IMR-90 (cell line): Measurements from ENCODE around the gene FAM174B. TPM values are rescaled to one million over a fixed set of nuclear protein-coding genes. Genes with fewer than 3 reads are reported as not detected.

Source experiments
- ATAC-seq: fragments of 200-7000 bp; cut with Tn5 transposase; 2 replicates; pipeline ENCODE4 v1.9.1; 2020; ENCODE audit warnings: low read depth, mild to moderate bottlenecking, moderate library complexity
- BruUV-seq: library from RNA; stranded (reverse); fragments of 400-500 nt; replicated peaks from 2 replicates; lab custom pipeline; 2021; lab: Mats Ljungman, UMichigan
- CTCF ChIA-PET: fragments of 300-600 bp; formaldehyde crosslinking; extraction: SDS; loops from one replicate; lab custom pipeline; 2021; ENCODE audit warnings: antibody characterized with exemption; lab: Yijun Ruan, JAX
- POLR2A ChIA-PET: fragments of 300-600 bp; sonication (Branson Sonifier 250); formaldehyde crosslinking; loops from one replicate; lab custom pipeline; 2022; ENCODE audit warnings: antibody characterized with exemption; ENCODE audit not compliant: unreplicated experiment; lab: Charles Lee
- DNase-seq: peaks from one replicate; pipeline ENCODE4 v3.0.0; 2013
- H2AFZ ChIP-seq: replicated peaks from 2 replicates; pipeline ENCODE3; 2013; ENCODE audit warnings: low read length, mild to moderate bottlenecking; ENCODE audit not compliant: poor library complexity
- H2AK5ac ChIP-seq: 2 replicates; pipeline ENCODE4 v1.6.1; 2013; ENCODE audit warnings: low read depth, low read length, inconsistent platforms
- H2AK9ac ChIP-seq: replicated peaks from 2 replicates; pipeline ENCODE3; 2013; ENCODE audit warnings: mild to moderate bottlenecking, low read depth, low read length, moderate library complexity; ENCODE audit not compliant: poor library complexity
- H2BK120ac ChIP-seq: 2 replicates; pipeline ENCODE4 v1.6.1; 2013; ENCODE audit warnings: low read depth, low read length, inconsistent platforms
- H2BK15ac ChIP-seq: 3 replicates; pipeline ENCODE4 v1.6.1; 2013; ENCODE audit warnings: low read depth, low read length, inconsistent platforms
- H2BK20ac ChIP-seq: 2 replicates; pipeline ENCODE4 v1.6.1; 2013; ENCODE audit warnings: low read depth, mild to moderate bottlenecking, inconsistent platforms, low read length, moderate library complexity
- H2BK5ac ChIP-seq: 2 replicates; pipeline ENCODE4 v1.6.1; 2013; ENCODE audit warnings: mild to moderate bottlenecking, low read depth, low read length, inconsistent platforms; ENCODE audit not compliant: poor library complexity, severe bottlenecking
- H3K14ac ChIP-seq: replicated peaks from 2 replicates; pipeline ENCODE4 v1.6.1; 2013; ENCODE audit warnings: low read depth, low read length, inconsistent platforms
- H3K18ac ChIP-seq: 2 replicates; pipeline ENCODE4 v1.6.1; 2013; ENCODE audit warnings: low read depth, low read length, control low read depth
- H3K23ac ChIP-seq: 2 replicates; pipeline ENCODE4 v1.6.1; 2013; ENCODE audit warnings: low read depth, low read length, inconsistent platforms
- H3K27ac ChIP-seq: 2 replicates; pipeline ENCODE4 v1.5.1; 2013; ENCODE audit warnings: mild to moderate bottlenecking, control low read depth, low read length; ENCODE audit not compliant: insufficient read depth
- H3K27me3 ChIP-seq: 2 replicates; pipeline ENCODE4 v1.6.1; 2013; ENCODE audit warnings: low read length; ENCODE audit not compliant: control insufficient read depth, insufficient read depth
- H3K36me3 ChIP-seq: 2 replicates; pipeline ENCODE4 v1.6.1; 2013; ENCODE audit warnings: low read length, mixed read lengths; ENCODE audit not compliant: control insufficient read depth, insufficient read depth
- H3K4ac ChIP-seq: 2 replicates; pipeline ENCODE4 v1.6.1; 2013; ENCODE audit warnings: low read depth, low read length, inconsistent platforms
- H3K4me1 ChIP-seq: 2 replicates; pipeline ENCODE4 v1.6.1; 2013; ENCODE audit warnings: low read length, mixed read lengths; ENCODE audit not compliant: control insufficient read depth, insufficient read depth
- H3K4me2 ChIP-seq: 2 replicates; pipeline ENCODE4 v1.6.1; 2013; ENCODE audit warnings: low read depth, mild to moderate bottlenecking, control low read depth, low read length, moderate library complexity
- H3K4me3 ChIP-seq: 2 replicates; pipeline ENCODE4 v1.5.1; 2013; ENCODE audit warnings: low read depth, mild to moderate bottlenecking, control low read depth, low read length, moderate library complexity; ENCODE audit not compliant: insufficient read depth
- H3K56ac ChIP-seq: 2 replicates; pipeline ENCODE4 v1.6.1; 2013; ENCODE audit warnings: low read length, inconsistent platforms; ENCODE audit not compliant: insufficient read depth; ENCODE audit errors: extremely low read depth
- H3K79me1 ChIP-seq, 2 experiments: 2 replicates each; pipeline ENCODE4 v1.6.1; 2013; ENCODE audit warnings: low read length in 2 of 2, inconsistent platforms in 1 of 2, low read depth in 1 of 2
- H3K9ac ChIP-seq: 2 replicates; pipeline ENCODE4 v1.6.1; 2013; ENCODE audit warnings: low read depth, low read length, control low read depth
- H3K9me1 ChIP-seq: 2 replicates; pipeline ENCODE4 v1.6.1; 2013; ENCODE audit warnings: low read length, inconsistent platforms; ENCODE audit not compliant: insufficient read depth
- H3K9me3 ChIP-seq: 2 replicates; pipeline ENCODE4 v1.6.1; 2013; ENCODE audit warnings: low read length; ENCODE audit not compliant: control insufficient read depth, insufficient read depth
- H4K20me1 ChIP-seq: 2 replicates; pipeline ENCODE4 v1.6.1; 2013; ENCODE audit warnings: low read length, inconsistent platforms; ENCODE audit not compliant: insufficient read depth
- H4K5ac ChIP-seq: 2 replicates; pipeline ENCODE4 v1.6.1; 2013; ENCODE audit warnings: mild to moderate bottlenecking, low read depth, low read length, control low read depth
- H4K8ac ChIP-seq, 2 experiments: 2 replicates each; pipeline ENCODE4 v1.6.1; 2013; ENCODE audit warnings: low read depth in 2 of 2, low read length in 2 of 2, control low read depth in 1 of 2, inconsistent platforms in 1 of 2
- H4K91ac ChIP-seq: 2 replicates; pipeline ENCODE4 v1.6.1; 2013; ENCODE audit warnings: low read depth, low read length, inconsistent platforms; ENCODE audit not compliant: insufficient read depth
- BHLHE40 ChIP-seq: fragments of 150-350 bp; IDR thresholded peaks from 2 replicates; pipeline ENCODE4 v1.6.1; 2016; ENCODE audit warnings: mild to moderate bottlenecking, low read depth, low read length
- MAFK ChIP-seq: IDR thresholded peaks from 2 replicates; pipeline ENCODE4 v1.6.1; 2012; ENCODE audit warnings: low read depth, low read length, improper control_type of control experiment
- NFE2L2 ChIP-seq: fragments of 150-350 bp; IDR thresholded peaks from 2 replicates; pipeline ENCODE4 v1.6.1; 2016; ENCODE audit warnings: low read depth, mild to moderate bottlenecking, low read length
- POLR2A ChIP-seq: IDR thresholded peaks from 2 replicates; pipeline ENCODE4 v1.6.1; 2012; ENCODE audit warnings: mild to moderate bottlenecking, low read depth, low read length
- RFX5 ChIP-seq: IDR thresholded peaks from 2 replicates; pipeline ENCODE4 v1.8.0; 2012; ENCODE audit warnings: low read depth, mild to moderate bottlenecking, low read length, moderate library complexity
- WGBS, 2 experiments: methylation state at CpG; one replicate each; pipeline versions ENCODE4 v1.1.5 to v1.1.7; 2013; ENCODE audit warnings: missing lambda C conversion rate in 2 of 2; ENCODE audit not compliant: insufficient read length in 1 of 2; ENCODE audit errors: extremely low coverage in 2 of 2; 5-methylcytosine and 5-hydroxymethylcytosine counted together
- dilution Hi-C: fragments of 300-500 bp; cut with HindIII; formaldehyde crosslinking; loops from one replicate; pipeline ENCODE4 v1.14.3; 2018; ENCODE audit warnings: low sequenced_read_pairs; ENCODE audit not compliant: unreplicated experiment
- in situ Hi-C: fragments of 300-500 bp; cut with MboI; formaldehyde crosslinking; loops from 3 replicates; pipeline ENCODE4 v1.14.3; 2019; ENCODE audit warnings: low sequenced_read_pairs, inconsistent platforms, mixed read lengths
- intact Hi-C: fragments of 100-400 bp; cut with micrococcal nuclease; formaldehyde crosslinking; loops from 2 replicates; pipeline ENCODE4 v1.10.0; 2022
- polyA plus RNA-seq, 3 experiments: library from polyadenylated mRNA; depleted of rRNA; stranded (reverse); fragments of >200 nt; gene quantifications; 2 replicates each; pipeline ENCODE4 v1.2.3, GENCODE V29; 2012; ENCODE audit warnings: low replicate concordance in 1 of 3
- total RNA-seq: library from RNA; depleted of rRNA; stranded (reverse); fragments of >200 nt; gene quantifications from 2 replicates; pipeline ENCODE4 v1.2.3, GENCODE V29; 2012

The FAM174B gene
- total and polyA plus RNA-seq, 2 of the 4 experiments (the other 2 are of a cell fraction): 0.18 to 0.56 TPM

- Histone ChIP-seq H3K14ac (no peak overlapping the region), H2AFZ (peak overlapping the region; percentile 63), H2BK5ac (no peak overlapping the region), H3K56ac (no peak overlapping the region), H3K36me3 (no peaks in the 10 kb centered on the region), H3K18ac (no peak overlapping the region), H3K4ac (no peak overlapping the region), H4K8ac (no peak overlapping the region), H3K9me1 (no peaks in the 10 kb centered on the region), H3K23ac (no peak overlapping the region), H2AK9ac (no peak overlapping the region), H3K9ac (no peak overlapping the region), H4K20me1 (no peaks in the 10 kb centered on the region), H2AK5ac (no peak overlapping the region), H4K91ac (no peak overlapping the region), H3K9me3 (no peaks in the 10 kb centered on the region), H2BK20ac (no peak overlapping the region), H3K4me2 (no peak overlapping the region), H2BK120ac (no peak overlapping the region), H3K27ac (no peak overlapping the region), H3K27me3 (peaks cover 26% of the 10 kb centered on the region), H4K5ac (no peak overlapping the region), H3K4me3 (no peak overlapping the region), H2BK15ac (no peak overlapping the region), H3K79me1 (no peaks in the 10 kb centered on the region), H3K4me1 (no peaks in the 10 kb centered on the region)
- WGBS, 2 experiments: no CpG with 5 or more reads among the region's 6 CpGs
- intact Hi-C loops (no loop called here), in situ Hi-C loops (no loop called here), dilution Hi-C loops (no loop called here)
- TF ChIP-seq POLR2A (no peak), BHLHE40 (no peak), MAFK (no peak), NFE2L2 (no peak), RFX5 (no peak)
- no TSS peak for BruUV-seq
- ChIA-PET CTCF (no interaction called here), POLR2A (no interaction called here)
- DNase-seq (no peak), ATAC-seq (no peak)
Observed at GRCh38 chr15:92656089-92656488, 514 bp upstream of the FAM174B start.
